Measurements from ENCODE around the gene VWC2.

- TF ChIP-seq TCF4 (CRISPR knock-in tag; IDR thresholded peaks at IDR 0.05; ENCODE audit: borderline replicate concordance) (no peak), TOX (CRISPR knock-in tag; IDR thresholded peaks at IDR 0.05; ENCODE audit: borderline replicate concordance) (no peak), ARNTL (CRISPR knock-in tag; IDR thresholded peaks at IDR 0.05; ENCODE audit: borderline replicate concordance, low read depth) (no peak)
- TF ChIP-seq, protein P1, sequence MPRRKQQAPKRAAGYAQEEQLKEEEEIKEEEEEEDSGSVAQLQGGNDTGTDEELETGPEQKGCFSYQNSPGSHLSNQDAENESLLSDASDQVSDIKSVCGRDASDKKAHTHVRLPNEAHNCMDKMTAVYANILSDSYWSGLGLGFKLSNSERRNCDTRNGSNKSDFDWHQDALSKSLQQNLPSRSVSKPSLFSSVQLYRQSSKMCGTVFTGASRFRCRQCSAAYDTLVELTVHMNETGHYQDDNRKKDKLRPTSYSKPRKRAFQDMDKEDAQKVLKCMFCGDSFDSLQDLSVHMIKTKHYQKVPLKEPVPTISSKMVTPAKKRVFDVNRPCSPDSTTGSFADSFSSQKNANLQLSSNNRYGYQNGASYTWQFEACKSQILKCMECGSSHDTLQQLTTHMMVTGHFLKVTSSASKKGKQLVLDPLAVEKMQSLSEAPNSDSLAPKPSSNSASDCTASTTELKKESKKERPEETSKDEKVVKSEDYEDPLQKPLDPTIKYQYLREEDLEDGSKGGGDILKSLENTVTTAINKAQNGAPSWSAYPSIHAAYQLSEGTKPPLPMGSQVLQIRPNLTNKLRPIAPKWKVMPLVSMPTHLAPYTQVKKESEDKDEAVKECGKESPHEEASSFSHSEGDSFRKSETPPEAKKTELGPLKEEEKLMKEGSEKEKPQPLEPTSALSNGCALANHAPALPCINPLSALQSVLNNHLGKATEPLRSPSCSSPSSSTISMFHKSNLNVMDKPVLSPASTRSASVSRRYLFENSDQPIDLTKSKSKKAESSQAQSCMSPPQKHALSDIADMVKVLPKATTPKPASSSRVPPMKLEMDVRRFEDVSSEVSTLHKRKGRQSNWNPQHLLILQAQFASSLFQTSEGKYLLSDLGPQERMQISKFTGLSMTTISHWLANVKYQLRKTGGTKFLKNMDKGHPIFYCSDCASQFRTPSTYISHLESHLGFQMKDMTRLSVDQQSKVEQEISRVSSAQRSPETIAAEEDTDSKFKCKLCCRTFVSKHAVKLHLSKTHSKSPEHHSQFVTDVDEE (CRISPR knock-in tag; IDR thresholded peaks at IDR 0.05), result no peak
Observed at GRCh38 chr7:49937608-49938007, 164.2 kb downstream of the VWC2 start.

Measured in SK-N-SH treated with all-trans-retinoic acid at 6 μM for 48 hours (cell line).